Measurements from ENCODE around the gene RAD9B.
"Not testable (repeated sequence)": the region's sequence is repeated elsewhere in the genome, so short reads cannot be mapped to it uniquely, and the experiment has no call there.

GRCh38 chr12:110520876-110521712, 19.0 kb downstream of the RAD9B start:
- not testable (repeated sequence) for TF ChIP-seq CTCF, EZH2 (IDR thresholded peaks at IDR 0.05)
